Measurements from ENCODE around the gene IGFBP3.

IGFBP3 gene

GRCh38 chr7:45917658-45918057 is 3.4 kb downstream of the IGFBP3 start:
- Histone ChIP-seq H3K27ac (ENCODE audit: low read depth, low read length) (no peak overlapping the region), H3K9ac (ENCODE audit: low read length in 5 of 5) (no peak overlapping the region), H3K36me3 (ENCODE audit: control insufficient read depth in 5 of 5, insufficient read depth in 5 of 5, low read length in 5 of 5) (peaks cover 0 to 42% (median 28%) of the 10 kb centered on the region in 5 donors), H3K27me3 (ENCODE audit: control insufficient read depth in 5 of 5, insufficient read depth in 4 of 5, low read length in 5 of 5) (peaks cover 0 to 22% (median 15%) of the 10 kb centered on the region in 5 donors), H3K9me3 (ENCODE audit: control insufficient read depth in 5 of 5, low read length in 5 of 5) (no peaks in the 10 kb centered on the region), H3K4me1 (ENCODE audit: control insufficient read depth in 5 of 5, insufficient read depth in 5 of 5, low read length in 5 of 5) (peaks cover 2 to 49% (median 41%) of the 10 kb centered on the region in 5 donors), H3K4me3 (ENCODE audit: low read depth in 1 of 5, low read length in 5 of 5) (peak overlapping the region; percentile 25 to 75 (median 40))

GRCh38 chr7:45917064-45917463 is 4.0 kb downstream of the IGFBP3 start:
- Histone ChIP-seq H3K4me1 (ENCODE audit: control insufficient read depth in 5 of 5, insufficient read depth in 5 of 5, low read length in 5 of 5) (peaks cover 2 to 43% (median 35%) of the 10 kb centered on the region in 5 donors), H3K36me3 (ENCODE audit: control insufficient read depth in 5 of 5, insufficient read depth in 5 of 5, low read length in 5 of 5) (peaks cover 0 to 46% (median 30%) of the 10 kb centered on the region in 5 donors), H3K27me3 (ENCODE audit: control insufficient read depth in 5 of 5, insufficient read depth in 4 of 5, low read length in 5 of 5) (peaks cover 0 to 22% (median 13%) of the 10 kb centered on the region in 5 donors), H3K4me3 (ENCODE audit: low read depth in 1 of 5, low read length in 5 of 5) (no peak overlapping the region), H3K9me3 (ENCODE audit: control insufficient read depth in 5 of 5, low read length in 5 of 5) (no peaks in the 10 kb centered on the region), H3K27ac (ENCODE audit: low read depth, low read length) (no peak overlapping the region), H3K9ac (ENCODE audit: low read length in 5 of 5) (no peak overlapping the region)

- H3K9me3 ChIP-seq (ENCODE audit: control insufficient read depth in 5 of 5, low read length in 5 of 5), result no peaks in the 10 kb centered on the region
- H3K4me1 ChIP-seq (ENCODE audit: control insufficient read depth in 5 of 5, insufficient read depth in 5 of 5, low read length in 5 of 5), result peaks cover 0 to 30% (median 25%) of the 10 kb centered on the region in 5 donors
- H3K4me3 ChIP-seq (ENCODE audit: low read depth in 1 of 5, low read length in 5 of 5), result no peak overlapping the region
- H3K36me3 ChIP-seq (ENCODE audit: control insufficient read depth in 5 of 5, insufficient read depth in 5 of 5, low read length in 5 of 5), result peaks cover 0 to 55% (median 38%) of the 10 kb centered on the region in 5 donors
- H3K27ac ChIP-seq (ENCODE audit: low read depth, low read length), result no peak overlapping the region
- H3K9ac ChIP-seq (ENCODE audit: low read length in 5 of 5), result no peak overlapping the region
- H3K27me3 ChIP-seq (ENCODE audit: control insufficient read depth in 5 of 5, insufficient read depth in 4 of 5, low read length in 5 of 5), result peaks cover 0 to 21% (median 11%) of the 10 kb centered on the region in 5 donors
Observed at GRCh38 chr7:45915606-45916005, 5.5 kb downstream of the IGFBP3 start.

GRCh38 chr7:45914911-45915310 is 6.2 kb downstream of the IGFBP3 start:
- peaks cover 0 to 16% (median 9%) of the 10 kb centered on the region in 5 donors for H3K27me3 ChIP-seq (ENCODE audit: control insufficient read depth in 5 of 5, insufficient read depth in 4 of 5, low read length in 5 of 5)
- H3K9ac ChIP-seq (ENCODE audit: low read length in 5 of 5), result no peak overlapping the region
- H3K9me3 ChIP-seq (ENCODE audit: control insufficient read depth in 5 of 5, low read length in 5 of 5), result no peaks in the 10 kb centered on the region
- H3K4me3 ChIP-seq (ENCODE audit: low read depth in 1 of 5, low read length in 5 of 5), result no peak overlapping the region
- H3K36me3 ChIP-seq (ENCODE audit: control insufficient read depth in 5 of 5, insufficient read depth in 5 of 5, low read length in 5 of 5), result peaks cover 0 to 55% (median 38%) of the 10 kb centered on the region in 5 donors
- H3K4me1 ChIP-seq (ENCODE audit: control insufficient read depth in 5 of 5, insufficient read depth in 5 of 5, low read length in 5 of 5), result peaks cover 0 to 24% (median 18%) of the 10 kb centered on the region in 5 donors
- no peak overlapping the region for H3K27ac ChIP-seq (ENCODE audit: low read depth, low read length)

- H3K9ac ChIP-seq (ENCODE audit: low read length in 5 of 5), result no peak overlapping the region
- no peaks in the 10 kb centered on the region for H3K9me3 ChIP-seq (ENCODE audit: control insufficient read depth in 5 of 5, low read length in 5 of 5)
- H3K4me3 ChIP-seq (ENCODE audit: low read depth in 1 of 5, low read length in 5 of 5), result no peak overlapping the region
- H3K4me1 ChIP-seq (ENCODE audit: control insufficient read depth in 5 of 5, insufficient read depth in 5 of 5, low read length in 5 of 5), result peaks cover 0 to 5% (median 4%) of the 10 kb centered on the region in 5 donors
- H3K27ac ChIP-seq (ENCODE audit: low read depth, low read length), result no peak overlapping the region
- H3K27me3 ChIP-seq (ENCODE audit: control insufficient read depth in 5 of 5, insufficient read depth in 4 of 5, low read length in 5 of 5), result peaks cover 0 to 8% (median 2%) of the 10 kb centered on the region in 5 donors
- H3K36me3 ChIP-seq (ENCODE audit: control insufficient read depth in 5 of 5, insufficient read depth in 5 of 5, low read length in 5 of 5), result peaks cover 0 to 55% (median 38%) of the 10 kb centered on the region in 5 donors
Observed at GRCh38 chr7:45912972-45913371, 8.1 kb downstream of the IGFBP3 start.

DNA sequence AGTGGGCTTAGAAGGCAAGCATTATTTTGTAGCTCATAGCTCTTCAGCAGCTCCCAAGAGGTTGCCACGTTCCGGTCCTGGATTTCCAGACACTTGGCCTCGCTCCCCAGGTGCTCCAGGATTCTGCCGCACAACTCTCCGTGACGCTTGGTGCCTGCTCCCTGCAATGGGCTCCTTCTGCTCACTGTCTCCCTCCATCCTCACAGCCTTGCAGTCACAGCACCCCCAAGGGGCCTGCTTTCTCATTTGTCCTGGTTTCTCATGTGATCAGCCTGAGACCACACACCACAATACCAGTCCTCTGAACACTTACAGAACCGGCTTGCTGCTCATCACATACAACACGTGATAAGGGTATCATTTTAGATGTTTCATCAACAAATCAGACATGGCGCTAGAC is 9.8 kb downstream of the IGFBP3 start:
- H3K27ac ChIP-seq (ENCODE audit: low read depth, low read length), result no peak overlapping the region
- H3K4me3 ChIP-seq (ENCODE audit: low read depth in 1 of 5, low read length in 5 of 5), result no peak overlapping the region

GRCh38 chr7:45910855-45911254 is 10.2 kb downstream of the IGFBP3 start:
- Histone ChIP-seq H3K9ac (ENCODE audit: low read length in 5 of 5) (no peak overlapping the region), H3K36me3 (ENCODE audit: control insufficient read depth in 5 of 5, insufficient read depth in 5 of 5, low read length in 5 of 5) (peaks cover 0 to 42% (median 30%) of the 10 kb centered on the region in 5 donors), H3K27me3 (ENCODE audit: control insufficient read depth in 5 of 5, insufficient read depth in 4 of 5, low read length in 5 of 5) (no peaks in the 10 kb centered on the region), H3K9me3 (ENCODE audit: control insufficient read depth in 5 of 5, low read length in 5 of 5) (no peaks in the 10 kb centered on the region), H3K4me3 (ENCODE audit: low read depth in 1 of 5, low read length in 5 of 5) (no peak overlapping the region), H3K27ac (ENCODE audit: low read depth, low read length) (no peak overlapping the region), H3K4me1 (ENCODE audit: control insufficient read depth in 5 of 5, insufficient read depth in 5 of 5, low read length in 5 of 5) (no peaks in the 10 kb centered on the region)

More for the DNA sequence above, 9.8 kb downstream of the IGFBP3 start:
- Histone ChIP-seq H3K4me1 (ENCODE audit: control insufficient read depth in 5 of 5, insufficient read depth in 5 of 5, low read length in 5 of 5) (no peaks in the 10 kb centered on the region), H3K27me3 (ENCODE audit: control insufficient read depth in 5 of 5, insufficient read depth in 4 of 5, low read length in 5 of 5) (peaks cover 0 to 3% (median 0%) of the 10 kb centered on the region in 5 donors), H3K9me3 (ENCODE audit: control insufficient read depth in 5 of 5, low read length in 5 of 5) (no peaks in the 10 kb centered on the region), H3K9ac (ENCODE audit: low read length in 5 of 5) (no peak overlapping the region), H3K36me3 (ENCODE audit: control insufficient read depth in 5 of 5, insufficient read depth in 5 of 5, low read length in 5 of 5) (peaks cover 0 to 46% (median 33%) of the 10 kb centered on the region in 5 donors)

- Histone ChIP-seq H3K9ac (ENCODE audit: low read length in 5 of 5) (no peak overlapping the region), H3K27ac (ENCODE audit: low read depth, low read length) (no peak overlapping the region)
Observed at GRCh38 chr7:45909561-45909960, 11.5 kb downstream of the IGFBP3 start.

GRCh38 chr7:45902820-45903219 is 18.3 kb downstream of the IGFBP3 start:
- H3K27ac ChIP-seq (ENCODE audit: low read depth, low read length), result no peak overlapping the region
- no peaks in the 10 kb centered on the region for H3K36me3 ChIP-seq (ENCODE audit: control insufficient read depth in 5 of 5, insufficient read depth in 5 of 5, low read length in 5 of 5)
- H3K4me3 ChIP-seq (ENCODE audit: low read depth in 1 of 5, low read length in 5 of 5), result no peak overlapping the region
- H3K27me3 ChIP-seq (ENCODE audit: control insufficient read depth in 5 of 5, insufficient read depth in 4 of 5, low read length in 5 of 5), result no peaks in the 10 kb centered on the region
- no peaks in the 10 kb centered on the region for H3K9me3 ChIP-seq (ENCODE audit: control insufficient read depth in 5 of 5, low read length in 5 of 5)
- no peaks in the 10 kb centered on the region for H3K4me1 ChIP-seq (ENCODE audit: control insufficient read depth in 5 of 5, insufficient read depth in 5 of 5, low read length in 5 of 5)
- H3K9ac ChIP-seq (ENCODE audit: low read length in 5 of 5), result no peak overlapping the region

More at GRCh38 chr7:45909561-45909960, 11.5 kb downstream of the IGFBP3 start:
- Histone ChIP-seq H3K9me3 (ENCODE audit: control insufficient read depth in 5 of 5, low read length in 5 of 5) (no peaks in the 10 kb centered on the region), H3K36me3 (ENCODE audit: control insufficient read depth in 5 of 5, insufficient read depth in 5 of 5, low read length in 5 of 5) (peaks cover 0 to 29% (median 20%) of the 10 kb centered on the region in 5 donors), H3K4me1 (ENCODE audit: control insufficient read depth in 5 of 5, insufficient read depth in 5 of 5, low read length in 5 of 5) (no peaks in the 10 kb centered on the region), H3K27me3 (ENCODE audit: control insufficient read depth in 5 of 5, insufficient read depth in 4 of 5, low read length in 5 of 5) (no peaks in the 10 kb centered on the region), H3K4me3 (ENCODE audit: low read depth in 1 of 5, low read length in 5 of 5) (no peak overlapping the region)

DNA sequence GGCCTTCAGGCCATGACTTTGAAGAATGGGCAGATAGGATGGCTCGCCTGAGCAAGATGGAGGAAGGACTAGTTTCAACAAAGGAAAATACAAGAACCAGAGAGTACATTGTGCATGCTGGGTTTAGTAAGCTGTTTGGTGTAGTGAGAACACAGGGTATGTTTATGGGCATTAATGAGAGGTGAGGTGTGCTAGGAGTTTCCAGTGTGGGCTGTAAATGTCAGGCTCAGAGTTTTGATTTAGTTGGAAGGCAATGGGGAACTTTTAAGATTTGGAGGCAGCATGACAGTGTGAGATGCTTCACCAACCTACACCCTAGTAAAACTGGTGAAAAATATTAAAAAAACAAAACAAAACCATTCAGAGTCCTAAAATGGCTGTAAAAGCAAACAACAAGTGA is 19.5 kb downstream of the IGFBP3 start:
- no peaks in the 10 kb centered on the region for H3K27me3 ChIP-seq (ENCODE audit: control insufficient read depth in 5 of 5, insufficient read depth in 4 of 5, low read length in 5 of 5)
- no peak overlapping the region for H3K4me3 ChIP-seq (ENCODE audit: low read depth in 1 of 5, low read length in 5 of 5)
- no peak overlapping the region for H3K27ac ChIP-seq (ENCODE audit: low read depth, low read length)
- no peaks in the 10 kb centered on the region for H3K36me3 ChIP-seq (ENCODE audit: control insufficient read depth in 5 of 5, insufficient read depth in 5 of 5, low read length in 5 of 5)
- no peak overlapping the region for H3K9ac ChIP-seq (ENCODE audit: low read length in 5 of 5)
- no peaks in the 10 kb centered on the region for H3K9me3 ChIP-seq (ENCODE audit: control insufficient read depth in 5 of 5, low read length in 5 of 5)
- no peaks in the 10 kb centered on the region for H3K4me1 ChIP-seq (ENCODE audit: control insufficient read depth in 5 of 5, insufficient read depth in 5 of 5, low read length in 5 of 5)
